NCI-H524 treated with DMSO at 0.1 percent for 48 hours (cell line): ENCODE data around the gene FTHL17.

Source experiments
- DNase-seq: peaks from one replicate; lab custom pipeline; 2025; lab: John Stamatoyannopoulos, UW

The FTHL17 gene

DNA sequence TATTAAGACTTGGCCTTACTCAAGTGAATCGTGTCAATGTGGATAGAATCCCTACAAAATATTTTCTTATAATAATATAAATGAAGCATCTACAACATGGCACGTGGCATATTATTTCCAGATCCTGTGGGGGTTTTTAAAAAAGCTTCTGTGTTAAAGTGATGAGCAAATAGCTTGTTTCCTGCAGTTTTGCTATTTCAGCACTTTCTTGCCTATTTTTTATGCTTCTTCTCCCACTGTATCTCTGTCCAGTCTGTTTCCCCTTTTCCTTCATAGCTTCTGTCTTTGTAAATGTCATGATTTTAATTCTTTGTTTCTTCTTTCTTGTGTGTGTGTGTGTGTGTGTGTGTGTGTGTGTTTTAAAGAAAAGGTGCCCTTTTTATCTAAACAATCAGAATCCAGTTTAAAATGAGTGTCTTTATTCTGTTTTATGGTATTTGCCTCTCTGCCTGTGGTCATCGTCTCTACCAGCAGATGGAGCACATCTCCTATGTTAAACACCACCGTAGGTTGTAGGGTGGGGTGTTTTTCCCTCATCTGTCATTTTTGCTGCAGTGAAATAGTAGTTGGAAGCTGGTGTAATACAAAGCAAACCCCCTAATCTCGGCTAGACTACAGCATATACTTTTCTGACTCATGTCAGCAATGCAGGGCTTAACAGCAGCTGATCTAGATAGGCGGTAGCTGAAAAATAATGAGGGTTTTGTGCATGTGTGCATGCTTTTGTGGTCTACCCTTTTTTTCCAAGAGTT lies 33.1 kb downstream of the FTHL17 start:
- no peak for DNase-seq

DNA sequence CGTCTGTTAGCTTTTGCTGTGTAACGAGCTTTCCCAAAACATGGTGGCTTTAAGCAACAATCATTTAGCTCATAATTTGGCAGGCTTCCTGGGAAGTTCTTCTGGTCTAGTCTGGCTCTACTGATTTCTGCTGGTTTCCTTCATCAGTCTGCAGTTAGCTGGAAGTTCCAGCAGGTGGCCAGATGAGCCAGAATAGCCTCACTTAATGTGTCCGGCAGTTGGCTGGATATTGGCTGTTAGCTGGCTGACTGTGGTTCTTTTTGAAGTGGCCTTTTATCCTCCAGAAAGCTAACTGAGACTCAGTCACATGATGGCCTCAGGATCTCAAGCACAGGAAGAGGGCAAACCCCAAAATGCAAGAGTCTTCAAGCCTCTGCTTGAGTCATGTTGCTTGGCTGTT lies 34.9 kb downstream of the FTHL17 start:
- no peak for DNase-seq

DNA sequence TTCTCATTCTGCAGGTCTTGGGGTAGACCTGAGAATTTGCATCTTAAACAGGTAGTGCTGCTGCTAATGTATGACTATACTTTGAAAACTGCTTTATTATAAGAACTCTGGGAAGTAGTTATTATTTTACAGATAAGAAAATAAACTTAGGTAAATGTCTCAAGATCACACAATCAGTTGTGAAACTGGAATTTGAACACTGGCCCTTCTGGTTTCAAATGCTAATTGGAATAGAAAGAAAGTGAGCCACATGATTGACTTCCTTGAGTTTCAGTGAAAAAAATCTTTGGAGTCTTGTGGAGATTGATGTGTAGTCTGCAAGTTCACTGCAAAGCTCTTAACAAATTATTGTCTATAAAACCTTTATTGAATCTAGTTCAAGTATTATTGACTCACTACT lies 44.5 kb downstream of the FTHL17 start:
- no peak for DNase-seq

DNA sequence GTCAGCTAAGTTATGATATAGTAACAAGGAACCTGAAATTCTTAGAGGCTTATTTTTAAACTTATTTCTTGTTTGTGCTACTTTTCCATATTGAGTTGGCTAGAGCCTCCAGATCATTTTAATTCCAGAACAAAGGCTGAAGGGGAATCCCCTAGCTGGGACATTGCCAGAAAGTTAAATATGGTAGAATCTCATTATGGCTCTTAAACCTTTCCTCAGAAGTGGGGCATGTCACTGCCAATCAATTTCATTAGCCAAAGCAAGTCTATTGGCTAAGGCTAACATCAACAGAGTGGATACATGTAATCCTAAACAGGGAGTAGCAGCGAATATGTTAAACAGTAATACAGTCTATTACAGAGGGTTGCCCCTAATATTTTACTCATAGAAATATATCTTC lies 47.0 kb downstream of the FTHL17 start:
- no peak for DNase-seq

DNA sequence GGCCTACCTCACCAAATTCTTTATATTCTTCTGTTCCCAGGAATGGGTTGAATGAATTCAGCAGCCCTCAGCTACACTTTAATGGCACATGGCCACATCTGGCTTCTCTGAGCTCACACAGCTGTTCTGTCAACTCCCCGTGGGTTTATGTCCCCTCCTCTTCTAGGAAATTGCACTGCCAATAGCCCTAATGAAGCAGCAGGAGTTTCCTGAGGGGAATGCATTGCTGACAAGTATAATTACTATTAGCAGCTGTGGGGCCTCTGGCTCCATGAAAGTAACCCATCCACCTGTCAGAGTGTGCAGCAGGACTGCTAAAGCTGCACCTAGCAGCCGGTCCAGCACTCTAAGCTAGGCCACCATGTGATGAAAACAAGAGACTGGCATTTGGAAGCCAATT lies 50.3 kb downstream of the FTHL17 start:
- no peak for DNase-seq
